CD4-positive, alpha-beta T cell treated with Interleukin-10 for 1 hour (primary cell): Measurements from ENCODE around the gene RORC.
"Not testable (repeated sequence)": the region's sequence is repeated elsewhere in the genome, so short reads cannot be mapped to it uniquely, and the experiment has no call there.

Experiments
- DNase-seq: peaks from one replicate; pipeline ENCODE4 v3.0.0-alpha.2; 2020

The RORC gene

DNA sequence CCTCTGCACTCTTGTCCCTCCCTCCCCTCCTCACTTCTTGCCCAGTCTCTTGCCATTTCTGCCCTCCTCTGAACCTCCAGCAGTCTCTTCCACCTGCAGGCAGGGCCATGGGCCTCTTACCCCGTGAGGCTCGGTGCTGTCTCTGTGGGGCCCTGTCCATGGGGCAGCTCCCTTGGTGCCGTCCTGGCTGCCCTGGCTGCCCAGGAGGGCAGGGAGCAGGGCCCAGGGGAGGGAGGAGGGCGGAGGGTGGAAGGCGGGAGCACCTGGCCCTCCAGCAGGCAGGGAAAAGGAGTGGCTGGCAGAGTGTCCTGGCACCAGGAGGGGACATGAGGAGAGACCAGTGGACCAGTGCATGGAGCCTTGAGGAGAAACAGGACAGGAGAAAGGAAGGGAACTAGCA, at the start of gene RORC:
Gene RORC, minus strand, starts transcription at position 198 of the 400 bp plus-strand sequence. Its CDS starts 38 bp downstream, at position 160.
- DNase-seq, result no peak

GRCh38 chr1:151875419-151876097, 44.0 kb upstream of the RORC start:
- DNase-seq, result no peak

- DNase-seq, result not testable (repeated sequence)
Measured at GRCh38 chr1:151872776-151873175, 41.2 kb upstream of the RORC start.

GRCh38 chr1:151871284-151872030, 39.9 kb upstream of the RORC start:
- DNase-seq, result no peak

DNA sequence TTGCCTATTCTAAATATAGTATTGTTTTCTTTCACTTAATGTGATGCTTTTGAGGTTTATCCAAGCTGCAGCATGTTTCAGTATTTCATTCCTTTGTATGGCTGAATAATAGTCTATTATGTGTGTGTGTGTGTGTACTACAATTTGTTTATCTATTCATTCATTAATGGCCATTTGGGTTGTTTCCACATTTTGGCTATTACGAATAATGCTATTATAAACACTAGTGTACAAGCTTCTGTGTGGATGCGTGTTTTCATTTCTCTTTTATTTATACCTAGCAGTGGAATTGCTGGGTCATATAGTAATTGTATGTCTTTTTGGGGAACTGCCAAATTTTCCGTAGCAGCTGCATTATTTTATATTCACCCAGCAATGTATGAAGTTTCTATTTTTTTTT, 36.9 kb upstream of the RORC start:
- no peak for DNase-seq

DNA sequence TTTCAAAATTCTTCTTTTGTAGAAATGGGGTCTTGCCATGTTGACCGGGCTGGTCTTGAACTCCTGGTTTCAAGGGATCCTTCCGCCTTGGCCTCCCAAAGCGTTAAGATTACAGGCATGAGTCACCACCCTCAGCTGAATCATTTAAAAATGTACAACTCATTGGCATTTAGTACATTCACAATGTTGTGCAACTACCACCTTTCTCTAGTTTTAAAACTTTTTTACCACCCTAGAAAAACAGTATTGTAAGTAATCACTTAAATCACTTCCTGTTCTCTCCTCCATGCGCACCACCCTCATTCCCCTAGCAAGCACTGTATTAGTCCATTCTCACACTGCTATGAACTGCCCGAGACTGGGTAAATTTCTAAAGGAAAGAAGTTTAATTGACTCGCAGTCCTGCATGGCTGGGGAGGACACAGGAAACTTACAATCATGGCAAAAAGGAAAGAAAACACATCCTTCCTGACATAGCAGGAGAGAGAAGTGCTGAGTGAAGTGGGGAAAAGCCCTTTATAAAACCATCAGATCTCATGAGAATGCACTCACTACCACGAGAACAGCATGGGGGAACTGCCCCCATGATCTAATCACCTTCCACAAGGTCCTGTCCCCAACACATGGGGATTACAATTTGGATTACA, 36.3 kb upstream of the RORC start:
- no peak for DNase-seq

DNA sequence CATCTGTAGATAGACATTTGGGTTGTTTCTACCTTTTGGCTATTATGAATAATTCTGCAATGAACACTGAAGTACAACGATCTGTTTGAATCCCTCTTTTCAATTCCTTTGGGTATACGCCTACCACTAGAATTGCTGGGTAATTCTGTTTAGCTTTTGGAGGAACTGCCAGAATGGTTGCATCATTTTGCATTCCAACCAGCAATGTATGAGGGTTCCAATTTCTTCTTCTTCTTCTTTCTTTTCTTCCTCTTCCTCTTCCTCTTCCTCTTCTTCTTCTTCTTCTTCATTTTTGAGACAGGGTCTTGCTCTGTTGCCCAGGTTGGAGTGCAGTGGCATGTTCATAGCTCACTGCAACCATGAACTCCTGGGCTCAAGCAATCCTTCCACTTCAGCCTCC, 35.7 kb upstream of the RORC start:
- no peak for DNase-seq

DNA sequence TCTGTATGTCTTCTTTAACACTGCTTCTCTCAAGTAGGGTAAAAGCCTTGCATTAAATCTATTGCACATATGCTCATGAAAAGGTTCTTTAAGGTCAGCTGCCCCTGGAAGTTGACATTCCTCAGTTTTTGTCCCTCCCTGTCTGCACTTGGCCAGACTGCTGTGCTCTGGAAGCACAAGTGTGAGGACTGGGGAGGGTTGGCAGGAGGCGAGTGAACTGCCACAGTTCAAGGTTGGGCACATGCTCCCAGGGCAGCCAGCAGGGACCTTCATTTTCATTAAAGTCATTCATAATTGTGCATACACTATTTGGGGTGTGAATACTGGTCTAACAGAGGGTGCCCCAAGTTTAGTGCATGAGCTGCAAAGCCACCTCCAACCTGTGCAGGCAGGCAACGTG, 32.8 kb upstream of the RORC start:
- DNase-seq, result no peak

DNA sequence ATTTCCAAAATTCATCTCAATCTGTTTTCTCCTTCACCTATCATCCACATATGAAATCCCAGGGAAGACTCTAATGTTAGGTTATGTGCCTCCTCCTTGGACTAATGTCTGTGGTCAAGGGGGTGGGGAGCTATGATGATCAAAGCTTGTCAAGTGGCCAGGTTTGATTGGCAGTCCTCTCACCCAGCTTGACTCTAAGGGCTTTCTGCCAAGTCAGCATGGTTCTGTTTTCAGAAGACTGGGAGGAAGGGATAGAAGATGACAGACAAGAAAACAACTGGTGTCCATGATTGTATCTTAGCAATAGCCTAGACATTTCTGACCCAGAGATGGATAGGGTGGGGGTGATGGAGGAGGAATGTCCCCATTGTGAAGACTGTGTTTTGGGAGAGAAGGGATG, 31.0 kb upstream of the RORC start:
- no peak for DNase-seq

- no peak for DNase-seq
Measured at GRCh38 chr1:151860504-151861187, 29.0 kb upstream of the RORC start.

- no peak for DNase-seq
Measured at GRCh38 chr1:151859891-151860293, 28.3 kb upstream of the RORC start.

DNA sequence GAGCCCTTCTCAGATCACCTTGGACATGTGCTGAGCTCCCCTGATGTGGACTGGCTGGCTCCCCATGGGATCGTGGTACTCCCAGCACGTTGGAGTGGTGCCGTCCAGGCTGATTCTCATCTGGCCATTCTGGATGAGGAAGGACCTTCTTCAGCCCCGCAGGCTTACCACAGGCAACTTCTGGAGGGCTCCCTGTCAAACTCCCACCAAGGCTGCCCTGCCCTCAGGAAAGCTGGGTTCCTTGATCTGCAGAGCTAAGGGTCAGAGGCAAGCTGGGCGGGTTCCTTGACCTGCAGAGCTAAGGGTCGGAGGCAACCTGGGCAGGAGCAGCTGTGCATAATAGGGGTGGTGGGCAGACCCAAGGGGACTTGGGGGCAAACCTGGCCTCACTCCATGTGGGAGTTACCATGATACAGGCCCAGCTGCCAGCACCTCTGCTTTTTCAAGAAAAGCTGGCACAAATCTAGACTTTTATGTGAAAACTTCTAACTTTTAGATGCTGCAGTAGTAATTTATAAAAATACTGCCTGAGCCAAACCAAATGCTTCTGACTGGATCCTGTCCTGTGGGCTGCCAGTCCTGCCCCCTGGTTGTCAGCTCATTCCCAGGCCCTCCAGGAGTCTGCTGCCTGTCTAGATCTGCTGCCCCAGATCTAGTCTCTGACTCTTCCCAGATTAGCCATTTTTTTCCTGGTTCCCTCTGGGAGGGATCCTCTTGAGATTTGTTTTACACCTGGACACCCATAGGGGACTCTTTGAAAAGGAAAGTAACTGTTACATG, 27.5 kb upstream of the RORC start:
- no peak for DNase-seq

GRCh38 chr1:151858030-151858746, 26.6 kb upstream of the RORC start:
- DNase-seq, result no peak

DNA sequence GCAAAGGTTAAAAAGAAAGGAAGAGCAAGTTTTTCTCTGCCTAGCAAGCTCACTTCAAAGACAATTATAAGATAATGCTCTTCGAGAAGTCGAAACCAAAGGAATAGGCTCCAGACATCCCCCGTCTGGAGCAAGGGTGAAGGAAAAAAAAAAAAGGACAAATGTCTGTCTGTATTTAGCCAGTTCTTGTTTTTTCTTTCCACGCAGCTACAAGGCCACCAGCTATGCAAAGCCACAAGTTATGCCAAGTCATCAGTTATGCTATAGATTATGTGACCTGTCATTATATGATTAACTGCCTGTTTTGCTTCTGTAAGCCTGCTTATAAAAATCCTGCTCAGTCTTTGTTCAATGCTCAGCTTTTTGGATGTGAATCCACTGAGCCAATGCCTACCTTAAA, 24.3 kb upstream of the RORC start:
- DNase-seq, result no peak

DNA sequence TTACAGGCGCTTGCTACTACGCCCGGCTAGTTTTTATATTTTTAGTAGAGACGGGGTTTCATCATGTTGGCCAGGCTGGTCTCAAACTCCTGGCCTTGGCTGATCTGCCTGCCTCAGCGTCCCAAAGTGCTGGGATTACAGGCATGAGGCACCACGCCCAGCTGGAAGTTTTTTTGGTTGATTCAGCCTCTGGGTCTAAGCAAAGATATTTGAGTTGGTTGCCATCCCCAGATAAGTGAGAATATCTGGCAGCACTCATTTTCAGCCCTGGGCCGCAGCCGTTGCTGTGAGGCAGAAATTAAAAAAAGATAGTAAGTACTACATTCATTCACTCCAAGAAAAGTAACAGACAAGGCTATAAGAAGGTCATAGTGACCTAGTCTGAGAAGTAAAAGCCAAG, 23.9 kb upstream of the RORC start:
- not testable (repeated sequence) for DNase-seq

GRCh38 chr1:151854658-151855057, 23.1 kb upstream of the RORC start:
- DNase-seq, result no peak

DNA sequence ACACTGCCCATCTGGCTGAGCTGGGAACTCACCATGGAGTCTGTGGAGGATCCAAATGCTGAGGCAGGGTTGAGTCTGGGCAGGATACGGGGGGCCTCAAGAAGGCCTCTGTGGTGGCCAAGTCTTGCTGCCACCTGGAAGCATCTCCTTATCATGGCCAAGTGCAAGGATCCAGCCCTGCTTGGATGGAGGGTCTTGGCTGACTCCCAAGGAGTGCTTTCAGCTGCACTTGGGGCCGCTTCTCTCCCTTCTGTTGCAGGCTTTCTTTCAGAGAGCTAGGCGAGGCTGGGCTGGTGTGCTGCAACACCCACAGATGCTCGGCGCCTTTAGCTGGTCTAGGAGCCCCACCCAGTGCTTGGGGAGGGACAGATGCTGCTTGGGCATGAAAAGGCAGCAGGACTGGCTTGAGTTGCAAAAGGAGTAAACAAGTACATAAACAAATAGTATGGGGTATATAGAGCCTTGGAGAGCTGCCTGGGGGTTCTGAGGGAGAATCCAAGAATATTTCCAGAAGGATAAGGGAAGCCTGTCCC, 21.9 kb upstream of the RORC start, which contains the start of gene THEM5:
Gene THEM5, minus strand, starts transcription at position 302 of the 533 bp plus-strand sequence. Its CDS starts 147 bp downstream, at position 155.
- DNase-seq, result no peak

GRCh38 chr1:151852733-151853132, 21.1 kb upstream of the RORC start:
- DNase-seq, result no peak

DNA sequence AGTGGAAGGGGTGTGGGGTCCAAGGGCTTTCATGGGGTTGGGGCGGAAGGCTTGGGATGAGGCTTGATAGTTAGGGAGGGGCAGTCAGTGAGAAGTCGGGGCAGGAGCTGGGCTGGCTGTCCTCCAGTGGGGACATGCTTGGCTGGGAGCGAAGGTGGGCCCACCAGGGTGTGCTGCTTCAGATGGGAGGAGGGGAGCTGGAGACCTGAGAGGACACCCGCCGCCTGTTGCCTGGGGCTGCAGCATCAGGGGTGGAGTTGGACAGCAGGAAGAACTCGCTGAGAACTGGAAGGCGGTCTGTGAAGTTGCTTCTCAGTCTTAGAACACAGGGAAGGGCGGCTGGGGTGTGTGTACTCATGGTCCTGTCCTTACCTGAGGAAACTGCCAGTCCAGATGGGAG, 20.3 kb upstream of the RORC start:
- no peak for DNase-seq

- DNase-seq, result no peak
Measured at GRCh38 chr1:151849871-151850270, 18.3 kb upstream of the RORC start.

DNA sequence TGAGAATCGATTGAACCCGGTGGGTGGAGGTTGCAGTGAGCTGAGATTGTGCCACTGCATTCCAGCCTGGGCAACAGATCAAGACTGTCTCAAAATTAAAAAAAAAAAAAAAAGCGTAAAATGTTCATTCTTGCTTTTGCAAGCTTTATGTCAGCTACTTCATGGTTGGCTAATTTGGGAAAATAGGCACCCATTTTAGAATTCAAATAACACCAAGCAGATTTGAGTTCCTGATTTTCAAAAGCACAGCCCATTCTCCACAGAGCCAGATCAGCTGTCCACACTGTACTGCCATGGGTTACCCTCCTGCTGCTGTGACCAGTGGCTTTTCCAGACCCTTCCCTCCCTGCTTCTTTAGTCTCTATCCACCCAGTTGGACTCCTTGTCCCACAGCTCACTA, 17.5 kb upstream of the RORC start:
- DNase-seq, result no peak
